K562 (cell line): ENCODE measurements around the gene PIK3CA. TPM values are rescaled to one million over a fixed set of nuclear protein-coding genes. Genes with fewer than 3 reads are reported as not detected.

Source experiments
- CHD7 ChIP-seq: fragments of 200-600 bp; sonication (generic); IDR thresholded peaks from one replicate; pipeline ENCODE4 v1.6.1; 2012; ENCODE audit warnings: mild to moderate bottlenecking, low read depth, low read length, inconsistent platforms
- IRF1 ChIP-seq: sonication (generic); formaldehyde crosslinking; IDR thresholded peaks from 2 replicates; pipeline ENCODE4 v1.8.0; 2022; ENCODE audit warnings: missing genetic modification reagents, mild to moderate bottlenecking, borderline replicate concordance
- MAFG ChIP-seq: fragments of 450-650 bp; conservative IDR thresholded peaks from 2 replicates; pipeline ENCODE4 v1.6.1; 2016; ENCODE audit warnings: missing genetic modification characterization, missing compliant biosample characterization
- RFX1 ChIP-seq: fragments of 450-650 bp; IDR thresholded peaks from 2 replicates; pipeline ENCODE4 v1.6.1; 2016; ENCODE audit warnings: mild to moderate bottlenecking, moderate library complexity
- SAP30 ChIP-seq: fragments of 200-600 bp; sonication (generic); IDR thresholded peaks from 2 replicates; pipeline ENCODE4 v1.6.1; 2012; ENCODE audit warnings: borderline replicate concordance, low read depth, mild to moderate bottlenecking, moderate library complexity, low read length, control low read depth, inconsistent platforms; ENCODE audit not compliant: insufficient read depth, poor library complexity, severe bottlenecking
- TEAD2 ChIP-seq: fragments of 450-650 bp; IDR thresholded peaks from 2 replicates; pipeline ENCODE4 v1.6.1; 2016; ENCODE audit warnings: missing genetic modification characterization, control low read depth, missing compliant biosample characterization
- ZNF175 ChIP-seq: fragments of 200-800 bp; sonication (Bioruptor generic); IDR thresholded peaks from 2 replicates; pipeline ENCODE4 v1.6.1; 2016; ENCODE audit warnings: low read depth, mild to moderate bottlenecking, missing genetic modification characterization, missing compliant biosample characterization
- ZNF609 ChIP-seq: sonication (generic); formaldehyde crosslinking; IDR thresholded peaks from 2 replicates; pipeline ENCODE4 v1.8.1; 2023; ENCODE audit warnings: missing genetic modification reagents, mild to moderate bottlenecking, borderline replicate concordance
- ZNF668 ChIP-seq: fragments of 250-450 bp; sonication (Bioruptor Pico); IDR thresholded peaks from 2 replicates; pipeline ENCODE4 v1.8.0; 2022; ENCODE audit warnings: mild to moderate bottlenecking, inconsistent platforms
- polyA plus RNA-seq, 8 experiments: library from polyadenylated mRNA; depleted of rRNA in 4 of 8; stranded (reverse) in 5 of 8; unstranded in 3 of 8; fragments of >200 nt; fragmentation: Nextera tagmentation in 2 of 8; fragmentation: Illumina TruSeq in 1 of 8; extraction: Ambion mirVana in 2 of 8; extraction: Trizol in 1 of 8; gene quantifications; 2 replicates each; pipeline versions ENCODE4 v1.2.1 to v1.2.3, GENCODE V29; 2011 to 2014; ENCODE audit warnings: inconsistent platforms in 1 of 8, missing spikeins in 1 of 8
- total RNA-seq, 7 experiments: library from RNA; depleted of rRNA in 6 of 7; stranded (reverse); fragments of >200 nt in 6 of 7; fragmentation: Illumina TruSeq in 2 of 7; extraction: Trizol in 2 of 7; gene quantifications; 2 replicates each; pipeline versions ENCODE4 v1.2.1 to v1.2.3, GENCODE V29; 2011 to 2021; ENCODE audit warnings: low replicate concordance in 1 of 7

PIK3CA gene
- total and polyA plus RNA-seq, 9 of the 15 experiments (the other 6 are each of a cell fraction or from before 2014, with no cell fraction given): 3.8 to 19.4 (median 10.8) TPM

GRCh38 chr3:179147873-179148615 lies at the start of gene PIK3CA (continued):
- no peak for TF ChIP-seq CHD7
- no peak for TF ChIP-seq IRF1 (CRISPR knock-in tag)
- TF ChIP-seq SAP30: no peak
- 0 out of 2 replicates have a peak, but pooled peaks have one; percentile 37 for TF ChIP-seq ZNF175
- TF ChIP-seq ZNF609 (CRISPR knock-in tag): no peak
- TF ChIP-seq TEAD2: no peak
- no peak for TF ChIP-seq RFX1
- no peak for TF ChIP-seq ZNF668
- no peak for TF ChIP-seq MAFG (tag)
